ENCODE results near the gene SLCO3A1.

SLCO3A1 gene

DNA sequence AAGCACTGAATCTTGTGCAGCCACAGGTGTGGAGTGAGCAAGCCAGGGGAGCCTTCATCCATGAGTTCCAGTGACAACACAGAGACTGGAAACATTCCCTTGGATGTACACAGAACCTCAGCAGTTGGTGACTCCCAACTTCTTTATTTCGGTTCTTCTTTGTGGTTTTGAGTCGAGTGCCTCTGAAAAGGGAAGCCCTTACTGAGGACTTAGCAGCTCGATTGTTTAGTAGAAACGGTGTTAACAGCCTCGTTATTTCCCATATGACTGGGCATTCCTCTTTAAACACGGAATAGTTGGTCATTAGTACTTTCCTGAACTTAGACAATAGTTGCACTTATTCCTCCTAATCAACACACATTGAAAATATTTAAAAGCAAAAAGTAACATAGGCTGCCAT is 7.7 kb downstream of the SLCO3A1 start:
- no peak for DNase-seq (ENCODE audit: low read depth)

DNA sequence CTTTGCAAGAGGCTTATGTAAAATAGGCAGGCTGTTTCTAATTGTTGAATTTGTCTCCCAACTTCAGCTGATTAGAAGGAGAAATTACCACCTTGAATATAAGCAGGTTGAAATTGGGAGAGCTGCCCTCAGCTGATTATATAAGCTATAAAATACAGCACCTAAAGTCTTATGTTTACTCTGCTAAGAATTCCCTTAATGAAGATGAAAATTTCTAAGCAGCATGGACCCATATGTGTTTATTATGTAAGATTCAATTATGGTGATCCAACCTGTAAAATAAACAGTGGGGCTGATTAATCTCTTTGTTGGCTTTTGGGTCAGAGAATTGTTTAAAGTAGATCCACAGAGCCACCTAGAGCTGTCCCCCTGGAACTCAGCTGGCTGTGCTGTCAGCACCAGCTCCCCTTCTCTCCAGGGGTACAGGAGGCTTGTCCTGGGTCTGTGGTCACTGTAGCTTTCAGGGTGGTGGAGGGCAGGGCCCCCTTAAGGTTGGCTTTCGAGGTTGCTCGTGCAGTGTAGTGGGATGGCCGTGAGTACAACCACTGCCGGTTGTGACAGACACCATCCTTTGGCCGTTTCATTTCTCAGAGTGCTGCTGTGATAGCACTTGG is 9.5 kb downstream of the SLCO3A1 start:
- DNase-seq (ENCODE audit: low read depth), result no peak

DNA sequence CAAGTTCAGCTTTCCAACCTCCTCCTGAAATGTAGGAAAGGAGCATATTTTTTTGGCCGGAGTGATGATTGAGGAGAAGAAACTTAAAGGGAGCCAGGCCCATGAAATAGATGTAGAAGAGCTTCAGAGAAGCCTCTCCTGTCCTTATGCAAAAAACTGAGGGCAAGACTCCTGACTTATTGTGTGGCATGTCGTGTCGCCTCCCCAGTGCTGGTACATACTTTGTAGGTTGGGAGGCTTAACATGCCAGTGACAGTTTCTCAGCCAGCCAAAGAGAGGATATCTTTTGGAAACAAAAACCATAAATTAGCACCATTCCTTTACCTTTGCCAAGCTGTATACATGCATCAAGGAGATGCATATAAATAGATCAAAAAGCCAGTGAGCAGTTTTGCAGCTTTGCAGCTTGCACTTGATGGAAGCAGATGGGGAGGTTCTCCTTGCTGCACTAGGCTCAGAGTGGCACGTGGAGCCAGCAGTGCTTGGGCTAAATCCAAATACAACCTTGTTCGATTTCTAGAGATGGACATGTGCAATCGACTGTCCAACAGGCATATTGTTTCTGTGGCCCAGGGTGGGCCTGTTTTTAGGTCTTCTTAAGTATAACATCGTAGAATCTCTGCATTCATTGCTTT is 10.2 kb downstream of the SLCO3A1 start:
- no peak for DNase-seq (ENCODE audit: low read depth)

DNA sequence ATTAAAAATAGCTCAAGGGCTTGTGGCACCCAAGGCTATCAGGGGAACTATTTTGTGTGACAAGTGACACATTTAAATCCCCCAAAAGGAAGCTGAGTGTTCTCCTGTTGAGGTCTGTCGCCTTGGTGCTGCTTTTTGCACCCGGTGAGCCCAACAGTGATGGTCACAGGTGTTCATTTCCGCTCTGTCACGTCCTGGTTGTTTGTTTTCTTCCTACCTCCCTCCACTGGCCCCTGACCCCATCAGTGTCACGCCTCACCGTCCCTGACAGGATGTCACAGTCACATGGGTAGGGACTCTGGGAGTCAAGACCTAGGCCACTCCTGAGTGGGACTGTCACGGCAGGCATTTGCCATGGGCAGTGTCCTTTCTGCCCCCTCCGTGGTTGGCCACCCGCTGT is 11.2 kb downstream of the SLCO3A1 start:
- no peak for DNase-seq (ENCODE audit: low read depth)

DNA sequence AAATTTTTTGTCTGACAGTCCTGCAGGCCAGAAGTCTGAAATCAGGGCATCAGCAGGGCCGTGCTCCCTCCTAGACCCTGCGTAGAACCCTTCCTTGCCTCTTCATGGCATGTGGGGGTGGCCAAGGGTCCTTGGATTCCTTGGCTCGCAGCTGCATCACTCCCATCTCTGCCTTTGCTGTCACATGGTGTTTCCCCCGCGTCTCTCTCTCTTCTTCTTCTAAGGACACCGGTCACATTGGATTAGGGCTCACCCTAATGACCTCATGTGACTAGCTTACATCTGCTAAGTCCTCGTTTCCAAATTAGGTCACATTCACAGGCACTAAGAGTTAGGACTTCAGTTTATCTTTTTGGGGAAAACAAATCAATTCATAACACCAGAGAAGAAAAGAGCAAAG is 12.0 kb downstream of the SLCO3A1 start:
- DNase-seq (ENCODE audit: low read depth), result no peak

DNA sequence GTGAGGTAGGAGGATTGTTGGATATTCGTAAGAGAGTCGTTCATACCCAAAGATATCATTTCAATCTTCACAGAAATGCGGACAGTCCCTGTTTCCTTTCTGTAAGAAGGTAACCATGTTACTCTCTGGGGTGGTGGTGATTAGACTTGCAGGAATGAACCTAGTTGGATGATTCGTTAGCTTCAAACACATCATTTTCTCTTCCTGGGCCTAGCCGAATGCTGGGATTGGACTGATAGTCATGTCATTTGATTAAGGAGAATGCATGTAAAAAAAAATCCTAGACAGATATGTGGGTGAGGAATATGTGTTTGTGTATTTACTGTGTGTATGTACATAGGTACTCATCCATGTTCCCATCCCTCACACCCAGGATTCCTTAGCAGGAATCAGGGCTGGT is 12.4 kb downstream of the SLCO3A1 start:
- no peak for DNase-seq (ENCODE audit: low read depth)

DNA sequence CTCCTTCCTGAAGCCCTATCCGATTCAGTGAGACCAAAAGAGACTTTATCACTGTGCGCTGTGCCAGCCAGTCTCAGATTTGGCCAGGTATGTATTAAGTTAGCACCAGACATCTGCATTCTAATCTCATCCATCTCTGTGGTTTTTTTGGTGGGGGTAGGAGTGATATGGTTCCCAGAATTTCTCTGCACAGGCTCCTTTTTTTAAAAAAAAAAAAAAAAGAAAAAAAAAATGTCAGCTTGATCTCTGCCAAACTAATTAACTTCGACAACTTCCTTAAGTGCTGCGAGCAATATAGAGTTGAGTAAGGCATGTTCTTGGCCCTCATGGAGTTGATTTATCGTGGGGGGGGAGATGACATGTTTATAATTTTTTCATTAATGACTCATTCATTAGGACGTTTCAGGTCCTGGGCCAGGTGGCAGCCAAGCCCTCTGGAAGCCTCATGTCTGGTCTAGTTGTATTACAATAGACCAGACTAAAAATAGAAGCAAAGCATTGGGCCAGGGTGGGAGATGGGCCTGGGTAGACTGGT is 12.9 kb downstream of the SLCO3A1 start:
- DNase-seq (ENCODE audit: low read depth), result no peak

DNA sequence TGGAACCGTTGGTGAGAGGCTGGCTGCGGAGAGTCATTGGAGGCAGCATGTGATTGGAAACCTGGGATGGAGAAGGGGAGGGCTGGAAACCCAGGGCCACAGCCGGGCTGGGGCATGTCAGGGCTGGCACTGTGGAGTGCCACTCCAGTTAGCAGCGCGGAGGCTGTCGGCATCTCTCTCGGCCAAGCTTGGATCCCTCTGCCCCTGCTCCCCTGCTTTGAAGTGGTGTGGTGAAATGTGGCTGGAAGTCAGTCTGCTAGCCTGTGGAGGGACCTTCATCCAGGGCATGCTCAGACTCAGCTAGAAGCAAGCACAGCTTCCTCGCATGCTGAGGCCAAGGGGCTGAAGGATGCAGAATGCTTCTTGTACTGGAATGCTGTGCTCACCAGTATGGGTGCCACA is 13.5 kb downstream of the SLCO3A1 start:
- no peak for DNase-seq (ENCODE audit: low read depth)

DNA sequence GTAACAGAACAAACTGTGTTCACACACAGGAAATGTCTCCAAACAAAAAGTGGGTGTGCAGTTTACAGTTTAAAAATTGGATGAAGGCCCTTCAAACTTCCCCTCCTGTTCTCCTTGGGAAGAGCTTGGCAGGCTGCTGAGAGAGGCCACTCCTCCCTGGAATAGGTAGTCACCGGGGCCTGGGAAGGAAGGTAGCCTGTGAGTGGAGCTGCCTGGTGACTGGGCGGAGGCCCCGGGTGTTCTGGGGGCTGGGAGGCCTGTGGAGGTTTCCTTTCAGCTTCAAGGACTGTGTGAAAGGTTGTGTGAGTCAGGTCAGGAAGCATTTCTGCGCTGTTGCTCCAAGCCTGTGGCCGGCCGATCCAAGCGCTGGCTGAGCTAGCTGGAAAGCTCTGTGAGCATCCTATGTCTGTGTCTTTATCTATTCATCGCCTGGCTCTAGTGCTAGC is 14.1 kb downstream of the SLCO3A1 start:
- no peak for DNase-seq (ENCODE audit: low read depth)

DNA sequence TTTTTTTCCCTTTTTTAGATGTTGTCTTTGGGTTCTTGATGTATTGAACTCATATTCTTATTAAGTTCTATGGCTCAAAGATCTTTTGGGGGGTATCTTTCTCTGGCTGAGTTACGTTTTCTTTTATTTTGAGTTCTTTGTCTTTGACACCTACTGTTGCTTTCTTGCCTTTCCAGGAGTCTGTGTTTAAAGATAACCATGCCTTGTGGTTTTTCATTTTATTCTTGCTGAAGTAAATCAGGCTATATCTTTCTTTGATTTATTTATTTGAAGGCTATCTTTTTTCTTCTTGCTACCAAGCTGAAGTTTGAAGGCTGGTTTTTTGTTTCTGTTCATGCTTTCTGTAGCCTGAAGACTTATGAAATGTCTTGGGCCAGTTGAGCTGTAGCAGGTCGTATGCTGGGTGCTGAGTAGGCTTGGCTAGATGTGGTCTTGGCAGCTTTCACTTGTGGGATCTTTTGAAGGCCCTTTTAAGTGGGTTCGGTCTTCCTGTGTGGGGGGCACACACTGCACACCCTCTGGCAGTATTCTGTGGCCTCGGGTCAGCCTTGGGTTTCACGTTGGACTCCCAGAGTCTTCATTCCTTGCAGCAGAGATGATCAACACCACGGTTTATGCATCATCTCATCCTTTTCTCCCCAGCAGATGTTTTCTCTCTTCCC is 17.5 kb downstream of the SLCO3A1 start:
- no peak for DNase-seq (ENCODE audit: low read depth)

DNA sequence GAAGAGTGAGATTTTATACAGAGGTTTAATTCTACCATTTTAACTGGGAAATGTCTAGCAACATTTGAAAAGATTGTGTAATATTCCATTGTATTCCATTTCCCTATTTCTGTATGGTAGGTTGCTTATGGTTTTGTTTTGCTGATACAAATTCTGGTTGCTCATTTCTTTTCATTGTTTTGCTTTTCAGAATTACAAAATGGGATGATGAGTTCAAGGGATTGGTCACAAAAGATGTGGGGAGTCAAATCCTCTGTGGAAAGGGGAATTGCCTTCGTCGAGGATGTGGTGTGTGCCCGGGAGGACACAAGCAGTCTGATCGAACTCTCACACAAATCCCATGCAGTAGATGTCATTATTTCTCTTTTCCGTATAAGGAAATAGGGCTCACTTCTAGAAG is 18.3 kb downstream of the SLCO3A1 start:
- DNase-seq (ENCODE audit: low read depth), result no peak

DNA sequence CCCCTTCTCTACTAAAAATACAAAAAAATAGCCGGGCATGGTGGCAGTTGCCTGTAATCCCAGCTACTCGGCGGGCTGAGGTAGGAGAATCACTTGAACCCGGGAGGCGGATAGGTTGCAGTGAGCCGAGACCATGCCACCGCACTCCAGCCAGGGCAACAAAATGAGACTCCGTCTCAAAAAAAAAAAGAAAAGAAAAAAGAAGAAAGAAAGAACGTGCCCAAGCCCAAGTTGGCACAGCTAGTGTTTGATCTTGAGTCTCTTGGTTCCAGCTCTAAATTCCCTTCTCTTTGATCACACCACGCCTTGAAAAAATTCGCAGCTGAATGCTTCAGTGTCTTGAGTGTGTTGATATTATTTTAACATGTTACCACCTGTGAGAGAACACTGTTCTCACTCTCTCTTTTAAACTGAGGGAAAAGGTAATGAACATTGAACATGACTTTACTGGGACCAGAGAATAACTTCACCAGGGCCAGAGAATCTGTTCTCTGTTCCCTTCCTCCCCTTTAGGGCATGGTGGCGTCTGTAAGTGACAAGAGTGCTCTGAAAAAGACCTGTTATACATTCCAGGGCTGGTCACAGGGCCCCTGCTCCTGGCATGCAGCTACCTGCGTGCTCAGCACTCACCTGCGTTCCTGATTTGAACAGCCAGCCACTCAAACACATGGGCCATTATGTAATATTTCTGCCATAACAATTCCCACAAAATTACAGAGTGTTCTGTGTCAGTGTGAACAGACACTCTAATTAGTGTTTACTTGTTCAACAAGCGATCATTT is 19.0 kb downstream of the SLCO3A1 start:
- DNase-seq (ENCODE audit: low read depth), result no peak

DNA sequence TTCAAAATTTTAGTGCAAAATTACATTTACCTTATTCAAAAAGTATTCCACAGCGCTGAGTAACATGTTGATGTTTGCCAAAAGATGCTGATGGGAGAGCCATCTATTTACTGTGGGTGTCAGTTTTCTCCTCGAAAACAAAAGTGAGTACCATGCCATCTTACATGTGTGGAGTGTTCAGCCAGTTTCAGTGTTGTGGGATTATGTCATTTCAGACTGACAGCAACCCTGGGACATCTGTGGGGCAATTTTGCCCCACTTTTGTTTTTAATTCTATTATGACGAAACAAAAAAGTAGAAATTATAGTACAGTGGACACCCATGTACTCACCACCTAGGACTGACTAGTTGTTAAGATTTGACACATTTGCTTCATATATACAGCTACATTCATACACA is 19.6 kb downstream of the SLCO3A1 start:
- DNase-seq (ENCODE audit: low read depth), result no peak

DNA sequence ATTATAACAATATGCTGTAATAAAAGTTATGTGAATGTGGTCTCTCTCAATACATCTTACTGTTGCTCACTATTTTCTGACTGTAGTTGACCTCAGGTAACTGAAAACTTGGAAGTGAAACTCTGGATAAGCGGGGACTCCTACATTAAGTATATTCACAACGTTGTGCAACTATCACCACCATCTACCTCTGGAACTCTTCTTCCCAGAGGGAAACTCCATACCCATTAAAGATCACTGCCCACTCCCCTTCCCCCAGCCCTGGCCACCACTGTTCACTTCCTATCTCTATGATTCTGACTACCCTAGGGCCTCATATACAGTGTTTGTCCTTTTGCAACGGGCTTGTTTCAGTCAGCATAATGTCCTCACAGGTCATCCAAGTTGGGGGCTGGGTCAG is 20.7 kb downstream of the SLCO3A1 start:
- no peak for DNase-seq (ENCODE audit: low read depth)

DNA sequence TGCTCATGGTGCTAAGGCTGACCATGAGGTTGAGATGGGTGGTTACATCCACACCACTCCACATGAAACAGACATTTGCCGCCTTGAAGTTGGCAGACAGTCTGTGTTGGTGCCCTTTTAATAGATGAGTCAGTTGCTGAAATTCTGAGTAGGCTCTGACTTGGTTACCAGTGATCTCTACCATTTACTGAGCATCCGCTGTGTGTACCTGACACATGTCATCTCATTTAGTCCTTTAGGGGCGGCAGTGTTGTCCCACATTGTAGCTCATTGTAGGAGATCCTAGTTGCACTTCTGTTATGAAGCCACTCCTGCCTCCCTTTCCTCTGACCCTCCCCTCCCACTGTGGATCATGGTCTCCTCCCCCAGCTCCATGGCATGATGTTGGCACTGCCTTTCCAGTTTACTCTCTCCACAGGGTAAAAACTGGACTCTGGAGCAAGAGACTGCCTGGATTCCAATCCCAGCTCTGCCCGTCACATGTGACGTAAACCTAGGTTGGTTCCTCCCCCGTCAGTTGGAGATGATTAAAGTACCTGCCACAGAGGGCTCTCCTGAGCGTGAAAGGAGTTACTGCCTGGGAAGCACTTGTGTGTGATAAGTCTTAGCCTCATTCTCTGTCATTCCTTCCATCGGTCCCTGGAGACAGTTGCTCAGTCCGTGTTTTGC is 21.6 kb downstream of the SLCO3A1 start:
- DNase-seq (ENCODE audit: low read depth), result no peak

DNA sequence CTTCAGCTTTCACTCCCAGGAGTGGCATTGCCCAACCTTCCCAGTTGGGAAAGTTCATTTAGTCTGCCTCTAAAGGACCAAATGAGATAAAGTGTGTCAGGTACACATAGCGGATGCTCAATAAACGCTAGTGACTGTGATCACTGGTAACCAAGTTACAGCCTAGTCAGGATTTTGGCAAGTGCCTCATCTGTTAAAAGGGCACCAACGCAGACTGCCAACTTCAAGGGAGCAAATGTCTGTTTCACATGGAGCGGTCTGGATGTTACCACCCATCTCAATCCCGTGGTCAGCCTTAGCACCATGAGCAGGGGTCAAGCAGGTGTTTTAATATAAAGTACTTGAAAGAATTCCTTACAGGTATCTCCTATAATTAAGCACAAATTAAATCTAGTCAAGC is 22.7 kb downstream of the SLCO3A1 start:
- no peak for DNase-seq (ENCODE audit: low read depth)

DNA sequence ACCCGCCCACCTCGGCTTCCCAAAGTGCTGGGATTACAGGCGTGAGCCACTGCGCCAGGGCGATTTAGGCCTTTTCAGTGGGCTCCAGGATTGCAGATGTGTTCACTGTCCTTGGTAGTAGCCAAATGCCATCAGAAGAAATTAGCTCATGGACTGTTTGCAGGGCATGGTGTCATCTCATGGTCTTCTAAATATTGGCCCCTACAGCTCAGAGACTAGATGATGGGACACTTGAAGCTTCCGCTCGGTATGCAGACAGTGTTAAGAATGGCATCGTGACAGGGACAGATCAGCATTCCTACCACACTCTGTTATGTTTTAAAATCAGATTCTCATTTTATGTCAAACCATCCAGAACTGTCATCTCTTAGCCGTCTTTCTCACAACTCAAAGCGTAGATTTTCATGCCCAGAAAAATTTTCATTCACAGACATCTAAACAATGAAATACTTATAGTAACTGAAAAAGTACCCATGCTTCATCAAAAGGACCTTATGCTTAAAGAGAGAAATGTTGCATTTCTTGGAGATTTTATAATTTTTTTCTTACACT is 24.9 kb downstream of the SLCO3A1 start:
- DNase-seq (ENCODE audit: low read depth), result no peak

DNA sequence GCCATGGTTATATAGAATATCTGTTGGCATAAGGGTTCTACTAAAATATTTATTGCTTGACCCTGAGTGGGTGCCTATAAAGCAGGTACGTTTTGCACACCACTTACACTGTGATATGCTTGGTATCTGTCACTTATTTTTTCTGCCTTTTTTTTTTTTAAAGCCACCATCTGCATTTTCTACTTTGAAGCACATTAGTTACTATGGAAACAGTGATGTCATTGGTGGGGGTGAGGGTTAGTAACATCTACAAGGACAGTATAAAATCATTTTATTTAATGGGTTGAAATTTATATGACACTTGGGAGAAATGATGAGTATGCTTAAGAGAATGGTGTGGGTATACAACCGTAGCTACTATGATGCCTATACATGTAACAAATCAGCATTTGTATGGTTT is 25.6 kb downstream of the SLCO3A1 start:
- DNase-seq (ENCODE audit: low read depth), result no peak

DNA sequence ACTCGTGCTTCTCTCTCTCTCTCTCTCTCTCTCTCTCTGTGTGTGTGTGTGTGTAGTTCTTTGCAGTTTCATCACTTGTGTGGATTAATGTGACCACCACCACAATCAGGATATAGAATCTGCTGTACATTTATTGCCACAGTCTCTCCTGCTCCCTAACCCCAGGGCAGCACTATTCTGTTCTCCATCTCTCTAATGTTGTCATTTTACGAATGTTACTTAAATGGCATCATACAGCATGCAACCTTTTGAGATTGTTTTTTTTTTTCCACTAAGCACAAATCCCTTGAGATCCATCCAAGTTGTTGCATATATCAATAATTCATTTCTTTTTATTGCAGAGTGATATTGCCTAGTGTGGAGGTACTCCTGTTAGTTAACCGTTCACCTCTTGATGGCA is 26.9 kb downstream of the SLCO3A1 start:
- no peak for DNase-seq (ENCODE audit: low read depth)

DNA sequence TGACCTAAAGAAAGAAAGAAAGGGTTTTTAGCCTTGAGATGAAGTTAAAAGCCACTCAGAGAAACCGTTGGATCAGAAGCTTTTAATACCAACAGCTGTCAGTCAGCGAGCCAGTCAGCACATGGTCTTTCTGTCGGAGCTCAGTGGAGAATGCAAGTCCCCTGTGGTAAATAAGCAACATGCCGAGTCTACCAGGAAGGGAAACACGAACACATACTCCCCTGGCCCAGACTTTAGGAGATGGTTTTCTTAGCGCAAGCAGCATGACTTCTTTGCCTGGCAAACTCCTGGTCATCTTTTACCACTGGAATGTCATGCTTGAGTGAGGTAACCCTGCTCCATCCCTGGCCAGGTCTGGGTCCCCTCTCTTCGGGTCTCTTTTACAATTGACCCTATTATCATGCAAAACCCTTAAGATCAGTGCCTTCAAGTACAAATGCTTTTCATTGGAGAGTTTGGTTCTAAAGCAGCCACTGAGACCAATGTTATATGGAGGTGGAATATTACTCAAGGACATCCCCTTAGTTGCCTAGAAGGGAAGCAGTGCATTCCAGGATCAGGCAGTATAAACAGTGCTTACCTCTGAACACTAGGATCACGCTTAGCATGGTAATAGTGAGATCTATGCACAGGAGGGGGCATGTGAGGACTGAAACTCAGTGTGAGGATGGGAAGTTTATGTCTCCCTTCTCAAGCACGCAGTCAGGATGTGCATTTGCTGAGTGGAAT is 28.2 kb downstream of the SLCO3A1 start:
- no peak for DNase-seq (ENCODE audit: low read depth)
